ENCODE measurements around the gene IGHMBP2. TPM values are rescaled to one million over a fixed set of nuclear protein-coding genes. Genes with fewer than 3 reads are reported as not detected.

The IGHMBP2 gene
- total RNA-seq, 1 donor = 10.8 TPM

DNA sequence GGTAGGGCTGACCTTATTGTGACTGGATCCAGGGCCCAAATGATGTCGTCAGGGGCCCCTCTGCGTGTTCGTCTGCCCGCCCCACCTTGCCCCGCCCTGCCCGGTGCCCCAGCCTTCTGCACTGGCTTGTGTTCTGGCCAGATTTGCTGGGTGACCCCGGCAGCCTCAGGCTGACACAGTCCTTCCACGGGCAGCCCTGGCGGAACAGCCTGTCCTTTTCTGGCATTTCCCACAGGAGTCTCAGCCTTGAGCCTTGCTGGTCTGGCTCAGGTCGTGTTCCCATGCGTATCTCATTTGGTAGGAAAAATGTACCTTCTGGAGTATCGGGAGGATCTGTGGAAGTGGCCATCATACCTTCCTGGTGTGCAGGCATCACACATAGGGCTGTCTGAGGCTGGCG lies 31.0 kb downstream of the IGHMBP2 start:
- no peak overlapping the region for H3K4me3 ChIP-seq (ENCODE audit: low read depth, low read length)
- no peak for DNase-seq (ENCODE audit: low read depth)
- TF ChIP-seq, protein P1, sequence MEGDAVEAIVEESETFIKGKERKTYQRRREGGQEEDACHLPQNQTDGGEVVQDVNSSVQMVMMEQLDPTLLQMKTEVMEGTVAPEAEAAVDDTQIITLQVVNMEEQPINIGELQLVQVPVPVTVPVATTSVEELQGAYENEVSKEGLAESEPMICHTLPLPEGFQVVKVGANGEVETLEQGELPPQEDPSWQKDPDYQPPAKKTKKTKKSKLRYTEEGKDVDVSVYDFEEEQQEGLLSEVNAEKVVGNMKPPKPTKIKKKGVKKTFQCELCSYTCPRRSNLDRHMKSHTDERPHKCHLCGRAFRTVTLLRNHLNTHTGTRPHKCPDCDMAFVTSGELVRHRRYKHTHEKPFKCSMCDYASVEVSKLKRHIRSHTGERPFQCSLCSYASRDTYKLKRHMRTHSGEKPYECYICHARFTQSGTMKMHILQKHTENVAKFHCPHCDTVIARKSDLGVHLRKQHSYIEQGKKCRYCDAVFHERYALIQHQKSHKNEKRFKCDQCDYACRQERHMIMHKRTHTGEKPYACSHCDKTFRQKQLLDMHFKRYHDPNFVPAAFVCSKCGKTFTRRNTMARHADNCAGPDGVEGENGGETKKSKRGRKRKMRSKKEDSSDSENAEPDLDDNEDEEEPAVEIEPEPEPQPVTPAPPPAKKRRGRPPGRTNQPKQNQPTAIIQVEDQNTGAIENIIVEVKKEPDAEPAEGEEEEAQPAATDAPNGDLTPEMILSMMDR (IDR thresholded peaks at IDR 0.05; ENCODE audit: insufficient read depth, low read length) = no peak

DNA sequence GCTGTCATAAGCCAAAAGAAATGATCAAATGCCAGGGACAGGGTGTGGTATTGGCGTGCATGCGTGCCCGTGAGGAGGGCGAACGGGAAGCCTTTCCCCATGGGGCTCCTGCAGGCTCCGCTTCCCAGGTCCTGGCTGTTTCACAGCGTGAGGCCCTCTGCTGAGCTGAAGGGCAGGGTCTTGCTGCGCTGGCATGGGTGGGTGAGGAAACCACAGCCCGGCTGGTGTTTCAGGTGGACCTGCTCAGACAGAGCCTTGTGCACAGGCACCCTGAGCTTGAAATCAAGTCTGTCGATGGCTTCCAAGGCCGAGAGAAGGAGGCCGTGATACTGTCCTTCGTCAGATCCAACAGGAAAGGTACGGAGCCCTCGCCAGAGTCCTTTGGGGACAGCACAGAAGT lies 31.4 kb downstream of the IGHMBP2 start:
- no peak overlapping the region for H3K4me3 ChIP-seq (ENCODE audit: low read depth, low read length)
- no peak for DNase-seq (ENCODE audit: low read depth)
- TF ChIP-seq, protein P1 (IDR thresholded peaks at IDR 0.05; ENCODE audit: insufficient read depth, low read length) = no peak

DNA sequence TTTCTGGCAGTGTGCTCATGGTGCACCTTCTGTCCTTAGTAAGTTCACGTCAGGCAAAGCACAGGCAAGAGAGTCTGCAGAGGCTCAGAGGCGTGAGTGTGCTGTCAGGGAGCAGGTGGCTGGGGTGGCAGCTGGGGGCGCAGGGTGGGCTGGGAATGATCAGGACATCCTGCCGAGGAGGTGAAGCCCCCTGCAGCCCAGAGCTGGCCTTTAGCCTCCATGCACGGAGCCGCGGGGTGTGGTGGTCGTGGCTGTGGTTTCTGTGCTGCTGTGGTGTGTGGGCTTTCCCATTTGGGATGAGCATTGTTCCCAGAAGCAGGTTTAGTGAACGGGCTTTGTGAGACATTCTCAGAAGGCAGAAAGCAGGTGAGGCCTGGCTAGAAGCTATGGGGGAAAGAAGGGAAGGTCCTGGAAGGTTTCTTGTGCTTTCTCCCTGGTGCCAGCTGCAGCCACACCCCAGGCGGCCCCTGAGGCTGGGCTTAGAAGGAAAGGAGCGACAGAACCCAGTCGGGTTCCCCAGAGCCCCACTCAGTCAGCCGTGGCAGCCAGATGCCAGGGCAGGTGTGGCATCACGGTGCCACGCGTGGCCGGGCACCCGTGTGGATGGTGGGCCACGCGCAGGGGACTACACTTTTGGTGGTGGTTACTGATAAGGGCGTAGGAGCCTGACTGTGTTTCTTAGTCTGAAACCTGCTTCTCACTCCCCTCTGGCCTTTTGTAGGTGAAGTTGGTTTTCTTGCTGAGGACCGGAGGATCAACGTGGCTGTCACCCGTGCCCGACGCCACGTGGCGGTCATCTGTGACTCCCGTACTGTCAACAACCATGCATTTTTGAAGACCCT lies 32.0 kb downstream of the IGHMBP2 start:
- DNase-seq (ENCODE audit: low read depth) = no peak
- no peak overlapping the region for H3K4me3 ChIP-seq (ENCODE audit: low read depth, low read length)
- TF ChIP-seq, protein P1 (IDR thresholded peaks at IDR 0.05; ENCODE audit: insufficient read depth, low read length) = no peak

DNA sequence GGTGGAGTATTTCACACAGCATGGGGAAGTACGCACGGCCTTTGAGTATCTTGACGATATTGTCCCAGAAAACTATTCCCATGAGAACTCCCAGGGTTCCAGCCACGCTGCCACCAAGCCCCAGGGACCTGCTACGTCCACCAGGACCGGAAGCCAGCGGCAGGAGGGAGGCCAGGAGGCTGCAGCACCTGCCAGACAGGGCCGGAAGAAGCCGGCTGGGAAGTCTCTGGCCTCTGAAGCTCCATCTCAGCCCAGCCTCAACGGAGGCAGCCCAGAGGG lies 32.6 kb downstream of the IGHMBP2 start:
- no peak for DNase-seq (ENCODE audit: low read depth)
- no peak overlapping the region for H3K4me3 ChIP-seq (ENCODE audit: low read depth, low read length)
- TF ChIP-seq, protein P1 (IDR thresholded peaks at IDR 0.05; ENCODE audit: insufficient read depth, low read length) = no peak

DNA sequence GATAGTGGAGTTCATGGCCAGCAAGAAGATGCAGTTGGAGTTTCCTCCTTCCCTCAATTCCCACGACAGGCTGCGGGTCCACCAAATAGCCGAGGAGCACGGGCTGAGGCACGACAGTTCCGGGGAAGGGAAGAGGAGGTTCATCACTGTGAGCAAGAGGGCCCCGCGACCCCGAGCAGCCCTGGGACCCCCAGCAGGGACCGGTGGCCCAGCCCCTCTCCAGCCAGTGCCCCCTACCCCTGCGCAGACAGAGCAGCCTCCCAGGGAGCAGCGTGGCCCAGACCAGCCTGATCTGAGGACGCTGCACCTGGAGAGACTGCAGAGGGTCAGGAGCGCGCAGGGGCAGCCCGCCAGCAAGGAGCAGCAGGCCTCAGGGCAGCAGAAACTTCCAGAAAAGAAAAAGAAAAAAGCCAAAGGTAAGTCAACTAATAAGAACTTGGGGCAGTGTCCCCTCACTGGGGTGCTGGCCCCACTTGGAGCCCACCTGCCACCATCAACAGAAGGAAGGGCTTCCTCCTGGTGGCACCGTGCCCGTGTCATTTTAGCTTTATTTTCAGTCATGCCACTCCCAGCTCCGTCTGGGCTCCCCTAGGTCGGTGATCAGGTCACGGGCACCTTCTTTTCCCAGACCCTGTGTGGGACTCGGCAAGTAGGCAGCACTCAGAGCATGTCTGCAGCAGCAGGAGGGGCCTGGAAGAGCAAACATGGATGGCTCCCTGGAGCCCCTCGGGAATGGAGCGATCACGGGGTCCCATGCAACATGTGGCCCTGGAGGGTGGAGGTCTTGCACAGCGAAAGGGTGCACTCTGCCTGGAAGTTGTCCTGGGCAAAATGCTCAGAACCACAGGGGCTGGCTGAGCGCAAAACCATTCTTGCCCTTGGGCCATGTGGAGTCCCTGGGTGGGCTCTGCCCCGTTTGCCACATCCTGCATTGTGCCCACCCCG lies 33.3 kb downstream of the IGHMBP2 start:
- H3K4me3 ChIP-seq (ENCODE audit: low read depth, low read length) = no peak overlapping the region
- no peak for DNase-seq (ENCODE audit: low read depth)
- TF ChIP-seq, protein P1 (IDR thresholded peaks at IDR 0.05; ENCODE audit: insufficient read depth, low read length) = no peak

DNA sequence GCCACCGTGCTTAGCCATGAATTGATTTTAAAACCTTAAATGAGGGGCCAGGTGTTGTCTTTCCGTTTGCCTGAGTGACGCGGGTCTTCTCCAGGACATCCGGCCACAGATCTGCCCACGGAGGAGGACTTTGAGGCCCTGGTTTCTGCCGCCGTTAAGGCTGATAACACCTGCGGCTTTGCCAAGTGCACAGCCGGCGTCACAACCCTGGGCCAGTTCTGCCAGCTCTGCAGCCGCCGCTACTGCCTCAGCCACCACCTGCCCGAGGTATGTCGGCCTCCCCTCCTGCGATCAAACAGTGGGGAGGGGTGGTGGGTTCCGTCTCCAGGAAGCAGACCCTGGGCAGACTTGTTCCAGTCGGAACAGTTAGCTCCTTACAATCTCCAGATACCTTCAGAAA lies 34.4 kb downstream of the IGHMBP2 start:
- DNase-seq (ENCODE audit: low read depth) = no peak

More for the DNA sequence above, 34.4 kb downstream of the IGHMBP2 start:
- TF ChIP-seq, protein P1 (IDR thresholded peaks at IDR 0.05; ENCODE audit: insufficient read depth, low read length) = no peak
- no peak overlapping the region for H3K4me3 ChIP-seq (ENCODE audit: low read depth, low read length)
